PC-3 (cell line): ENCODE data around the gene PSG11. TPM values are rescaled to one million over a fixed set of nuclear protein-coding genes. Genes with fewer than 3 reads are reported as not detected.
A peak's percentile ranks its signal among the peaks of the same experiment; 100 is the strongest.
"Not testable (repeated sequence)": the region's sequence is repeated elsewhere in the genome, so short reads cannot be mapped to it uniquely, and the experiment has no call there.

ENCODE experiments used
- ATAC-seq: fragments of 200-7000 bp; cut with Tn5 transposase; 2 replicates; pipeline ENCODE4 v1.9.1; 2020; ENCODE audit warnings: mild to moderate bottlenecking, moderate library complexity
- BruUV-seq: library from RNA; stranded (reverse); fragments of 400-500 nt; replicated peaks from 2 replicates; lab custom pipeline; 2021; lab: Mats Ljungman, UMichigan
- CTCF ChIA-PET: fragments of 300-600 bp; sonication (Branson Sonifier 250); formaldehyde crosslinking; loops from one replicate; lab custom pipeline; 2022; ENCODE audit warnings: antibody characterized with exemption; lab: Charles Lee
- POLR2A ChIA-PET: fragments of 300-600 bp; sonication (Branson Sonifier 250); formaldehyde crosslinking; loops from one replicate; lab custom pipeline; 2022; ENCODE audit warnings: antibody characterized with exemption; ENCODE audit not compliant: unreplicated experiment; lab: Charles Lee
- DNase-seq: peaks from one replicate; pipeline ENCODE4 v3.0.0-alpha.2; 2015
- H2AFZ ChIP-seq: fragments of 300-600 bp; sonication (generic); 2 replicates; pipeline ENCODE4 v1.6.0; 2016; ENCODE audit warnings: antibody characterized with exemption, low read length
- H3F3A ChIP-seq: fragments of 300-600 bp; sonication (generic); one replicate; pipeline ENCODE4 v1.6.0; 2017; ENCODE audit warnings: antibody characterized with exemption, low read length, control low read depth, mild to moderate bottlenecking; ENCODE audit not compliant: unreplicated experiment
- H3K27ac ChIP-seq: fragments of 300-600 bp; sonication (generic); 2 replicates; pipeline ENCODE4 v1.5.1; 2016; ENCODE audit warnings: mild to moderate bottlenecking, low read length
- H3K27me3 ChIP-seq: fragments of 300-600 bp; sonication (generic); 2 replicates; pipeline ENCODE4 v1.6.1; 2016; ENCODE audit warnings: low read length, mixed read lengths
- H3K36me3 ChIP-seq: fragments of 300-600 bp; sonication (generic); 2 replicates; pipeline ENCODE4 v1.6.1; 2016; ENCODE audit warnings: low read depth, mixed run types, low read length, mixed read lengths
- H3K4me1 ChIP-seq: fragments of 300-600 bp; sonication (generic); 2 replicates; pipeline ENCODE4 v1.5.1; 2016; ENCODE audit warnings: low read length; ENCODE audit not compliant: insufficient read depth
- H3K4me2 ChIP-seq: fragments of 300-600 bp; sonication (generic); 2 replicates; pipeline ENCODE4 v1.6.0; 2016; ENCODE audit warnings: low read length
- H3K4me3 ChIP-seq: fragments of 300-600 bp; sonication (generic); 2 replicates; pipeline ENCODE4 v1.5.1; 2016; ENCODE audit warnings: mild to moderate bottlenecking, low read length, mixed read lengths
- H3K79me2 ChIP-seq: fragments of 300-600 bp; sonication (generic); 2 replicates; pipeline ENCODE4 v1.6.1; 2017; ENCODE audit warnings: low read length, mixed read lengths
- H3K9ac ChIP-seq: fragments of 300-600 bp; sonication (generic); 2 replicates; pipeline ENCODE4 v1.6.0; 2016; ENCODE audit warnings: mild to moderate bottlenecking, low read length
- H3K9me2 ChIP-seq: fragments of 300-600 bp; sonication (generic); replicated peaks from 2 replicates; pipeline ENCODE4 v1.6.1; 2016; ENCODE audit warnings: mixed run types, low read length, mixed read lengths
- H3K9me3 ChIP-seq: fragments of 300-600 bp; sonication (generic); 2 replicates; pipeline ENCODE4 v1.6.1; 2016; ENCODE audit warnings: low read length, mixed read lengths
- H4K20me1 ChIP-seq: fragments of 300-600 bp; sonication (generic); 2 replicates; pipeline ENCODE4 v1.6.1; 2016; ENCODE audit warnings: low read length, mixed read lengths
- CTCF ChIP-seq: fragments of 300-600 bp; sonication (generic); conservative IDR thresholded peaks from 2 replicates; pipeline ENCODE4 v1.5.1; 2017; ENCODE audit warnings: antibody characterized with exemption, low read depth, mild to moderate bottlenecking, low read length
- intact Hi-C: fragments of 100-400 bp; cut with micrococcal nuclease; formaldehyde crosslinking; loops from 2 replicates; pipeline ENCODE4 v1.9.0; 2023
- total RNA-seq: library from RNA; depleted of rRNA; stranded (reverse); fragments of >200 nt; gene quantifications from 2 replicates; pipeline ENCODE4 v1.2.3, GENCODE V29; 2014

PSG11 gene
- total RNA-seq, 1 experiment from 2014 or later = not detected

DNA sequence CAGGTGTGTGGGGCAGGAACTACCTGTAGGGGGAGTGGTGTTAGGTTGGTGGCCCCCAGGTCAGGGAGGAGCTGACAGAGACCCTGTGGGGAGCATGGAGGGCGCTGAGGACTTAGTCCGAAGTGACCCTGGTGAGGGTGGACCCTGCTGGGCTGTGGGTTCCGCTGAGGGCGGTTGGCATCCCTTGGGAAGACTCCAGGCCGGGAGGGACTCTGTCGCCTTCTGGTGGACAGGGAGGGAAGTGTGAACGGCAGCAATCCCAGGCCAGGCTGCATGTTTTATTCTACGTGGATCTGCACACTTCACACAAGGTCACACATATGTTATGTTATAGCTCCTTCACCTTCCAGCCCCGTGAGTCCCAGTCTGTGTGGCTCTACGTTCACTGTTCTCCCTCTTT, 1.7 kb upstream of the PSG11 start:
- intact Hi-C loops, H3K27ac ChIP-seq, H3K9me2 ChIP-seq, H3K9ac ChIP-seq, H4K20me1 ChIP-seq, POLR2A ChIA-PET, DNase-seq, H3K79me2 ChIP-seq, H3K4me2 ChIP-seq, H3F3A ChIP-seq, BruUV-seq, CTCF ChIA-PET, H3K4me3 ChIP-seq, H3K9me3 ChIP-seq, H3K36me3 ChIP-seq, H3K27me3 ChIP-seq, H2AFZ ChIP-seq, H3K4me1 ChIP-seq, ATAC-seq: not testable (repeated sequence)
- TF ChIP-seq CTCF = peak; percentile 43

GRCh38 chr19:43027061-43027460, 792 bp upstream of the PSG11 start:
- H3K36me3 ChIP-seq, CTCF ChIA-PET, DNase-seq, H3K4me1 ChIP-seq, intact Hi-C loops, H3K9me2 ChIP-seq, ATAC-seq, H3K4me2 ChIP-seq, H3K79me2 ChIP-seq, H4K20me1 ChIP-seq, H3K27me3 ChIP-seq, H3K9me3 ChIP-seq, H2AFZ ChIP-seq, H3K9ac ChIP-seq, BruUV-seq, POLR2A ChIA-PET, H3K4me3 ChIP-seq, H3F3A ChIP-seq, H3K27ac ChIP-seq: not testable (repeated sequence)

- peak; percentile 64 for DNase-seq
- H3K9ac ChIP-seq, H3K27me3 ChIP-seq, H3K9me3 ChIP-seq, BruUV-seq, H2AFZ ChIP-seq, H3F3A ChIP-seq, H3K4me1 ChIP-seq, ATAC-seq, H3K36me3 ChIP-seq, intact Hi-C loops, H4K20me1 ChIP-seq, H3K4me3 ChIP-seq, H3K9me2 ChIP-seq, POLR2A ChIA-PET, H3K79me2 ChIP-seq: not testable (repeated sequence)
- Histone ChIP-seq H3K4me2 (0 out of 2 replicates have a peak overlapping the region, but pooled peaks have one; percentile 15), H3K27ac (peak overlapping the region; percentile 57)
- CTCF ChIA-PET = interaction anchor here (0.6 kb wide), 1 partner anchor 24 kb away, joined by 3 read pairs; no protein-coding TSS in a partner anchor
Measured at GRCh38 chr19:43022098-43022497, 4.2 kb downstream of the PSG11 start.

DNA sequence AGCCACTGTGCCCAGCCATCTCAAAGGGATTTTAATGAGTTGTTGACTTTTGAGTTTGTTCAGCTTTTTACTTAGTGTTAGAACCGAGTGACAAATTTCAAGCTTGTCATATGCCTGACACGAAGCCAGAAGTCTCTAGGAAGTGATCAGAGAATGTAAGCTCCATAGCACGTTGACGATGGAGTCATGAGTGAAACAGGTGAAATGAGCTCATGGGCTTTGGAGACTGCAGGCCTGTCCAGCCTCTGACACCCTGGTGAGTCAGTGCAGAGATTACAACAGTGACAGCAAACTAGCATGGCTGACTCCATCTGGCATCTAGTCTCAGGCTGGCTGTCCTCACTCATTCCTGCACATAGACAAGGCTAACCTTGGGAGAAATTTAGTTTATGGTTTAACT, 4.6 kb downstream of the PSG11 start:
- ATAC-seq (peak; percentile 70; the same call in 1 of the 2 replicates), DNase-seq (peak; percentile 76)
- POLR2A ChIA-PET, H3K27me3 ChIP-seq, intact Hi-C loops, H3K9me3 ChIP-seq, H3K36me3 ChIP-seq, H3K9ac ChIP-seq, H3K4me3 ChIP-seq, H3K79me2 ChIP-seq, H2AFZ ChIP-seq, H3K9me2 ChIP-seq, H3K4me1 ChIP-seq, H3F3A ChIP-seq, H4K20me1 ChIP-seq, BruUV-seq: not testable (repeated sequence)
- CTCF ChIA-PET = interaction anchor here (0.5 to 0.6 kb wide), 2 partner anchors 8 to 23 kb away, joined by 3 read pairs; no protein-coding TSS in a partner anchor
- H3K27ac ChIP-seq = peak overlapping the region; percentile 57
- 0 out of 2 replicates have a peak overlapping the region, but pooled peaks have one; percentile 15 for H3K4me2 ChIP-seq
